HepG2 (cell line): ENCODE data around the gene COL8A2. TPM values are rescaled to one million over a fixed set of nuclear protein-coding genes. Genes with fewer than 3 reads are reported as not detected.
A peak's percentile ranks its signal among the peaks of the same experiment; 100 is the strongest.

Experiments used
- BCL6 ChIP-seq: IDR thresholded peaks from 2 replicates; pipeline ENCODE4 v1.6.1; 2016; ENCODE audit warnings: missing genetic modification reagents, missing compliant biosample characterization
- FLYWCH1 ChIP-seq: sonication (generic); formaldehyde crosslinking; IDR thresholded peaks from 2 replicates; pipeline ENCODE4 v1.8.1; 2023; ENCODE audit warnings: mild to moderate bottlenecking, missing genetic modification reagents
- IKZF1 ChIP-seq: fragments of 450-650 bp; IDR thresholded peaks from 2 replicates; pipeline ENCODE4 v1.7.1; 2016
- MXD4 ChIP-seq: IDR thresholded peaks from 2 replicates; pipeline ENCODE4 v1.6.1; 2016; ENCODE audit warnings: mild to moderate bottlenecking, missing biosample characterization, missing genetic modification reagents
- NFE2 ChIP-seq: sonication (generic); formaldehyde crosslinking; IDR thresholded peaks from 2 replicates; pipeline ENCODE4 v1.4.0; 2020; ENCODE audit warnings: missing genetic modification reagents
- NFIC ChIP-seq: IDR thresholded peaks from 2 replicates; pipeline ENCODE4 v1.6.1; 2012; ENCODE audit warnings: mild to moderate bottlenecking, low read length, inconsistent platforms
- SRSF1 ChIP-seq: fragments of 200-400 bp; formaldehyde crosslinking; optimal IDR thresholded peaks from 2 replicates; pipeline ENCODE3; 2017; ENCODE audit warnings: mild to moderate bottlenecking, low read depth, low read length, moderate library complexity
- TOE1 ChIP-seq: sonication (generic); formaldehyde crosslinking; IDR thresholded peaks from 2 replicates; pipeline ENCODE4 v1.4.0; 2020; ENCODE audit warnings: mild to moderate bottlenecking, missing genetic modification reagents
- ZBTB8A ChIP-seq: sonication (generic); formaldehyde crosslinking; IDR thresholded peaks from 2 replicates; pipeline ENCODE4 v1.4.0; 2020; ENCODE audit warnings: mild to moderate bottlenecking, low read depth, missing genetic modification reagents, borderline replicate concordance
- ZNF101 ChIP-seq: sonication (generic); formaldehyde crosslinking; IDR thresholded peaks from 2 replicates; pipeline ENCODE4 v1.4.0; 2020; ENCODE audit warnings: mild to moderate bottlenecking, low read depth, missing genetic modification reagents, borderline replicate concordance
- ZNF331 ChIP-seq: sonication (generic); formaldehyde crosslinking; IDR thresholded peaks from 2 replicates; pipeline ENCODE4 v1.4.0; 2020; ENCODE audit warnings: missing genetic modification reagents
- ZNF546 ChIP-seq: sonication (generic); formaldehyde crosslinking; conservative IDR thresholded peaks from 2 replicates; pipeline ENCODE4 v1.8.1; 2023; ENCODE audit warnings: mild to moderate bottlenecking, missing genetic modification reagents
- ZNF550 ChIP-seq: sonication (generic); formaldehyde crosslinking; IDR thresholded peaks from 2 replicates; pipeline ENCODE4 v1.4.0; 2020; ENCODE audit warnings: mild to moderate bottlenecking, missing genetic modification reagents, borderline replicate concordance
- ZNF782 ChIP-seq: sonication (generic); formaldehyde crosslinking; IDR thresholded peaks from 2 replicates; pipeline ENCODE4 v1.4.0; 2020; ENCODE audit warnings: missing genetic modification reagents, mild to moderate bottlenecking, borderline replicate concordance
- polyA plus RNA-seq, 8 experiments: library from polyadenylated mRNA; depleted of rRNA in 3 of 8; stranded (reverse) in 7 of 8; unstranded in 1 of 8; fragments of >200 nt; fragmentation: Illumina TruSeq in 4 of 8; extraction: Trizol in 4 of 8; gene quantifications; 2 replicates each; pipeline versions ENCODE4 v1.2.1 to v1.2.3, GENCODE V29; 2011 to 2016; ENCODE audit warnings: low read depth in 4 of 8, missing spikeins in 1 of 8, mixed read lengths in 1 of 8; ENCODE audit not compliant: insufficient read depth in 1 of 8
- total RNA-seq, 5 experiments: library from RNA; depleted of rRNA; stranded (reverse); fragments of >200 nt; fragmentation: Illumina TruSeq; extraction: Trizol; gene quantifications; 2 replicates each; pipeline ENCODE4 v1.2.3, GENCODE V29; 2016; ENCODE audit warnings: low read depth in 1 of 5
- TF ChIP-seq, protein P1 (sequence below): sonication (generic); formaldehyde crosslinking; IDR thresholded peaks from 2 replicates; pipeline ENCODE4 v1.4.0; 2020; ENCODE audit warnings: mild to moderate bottlenecking, missing genetic modification reagents
- TF ChIP-seq, protein P2 (sequence below): IDR thresholded peaks from 2 replicates; pipeline ENCODE4 v1.6.1; 2016; ENCODE audit warnings: missing genetic modification reagents, missing compliant biosample characterization
- TF ChIP-seq, protein P3 (sequence below): sonication (generic); formaldehyde crosslinking; IDR thresholded peaks from 2 replicates; pipeline ENCODE4 v1.5.0; 2020; ENCODE audit warnings: mild to moderate bottlenecking, missing genetic modification reagents, borderline replicate concordance

Gene COL8A2
- total and polyA plus RNA-seq, 2 of the 13 experiments (the other 11 are each of a cell fraction or from before 2014, with no cell fraction given), result 0.13 to 0.24 TPM

DNA sequence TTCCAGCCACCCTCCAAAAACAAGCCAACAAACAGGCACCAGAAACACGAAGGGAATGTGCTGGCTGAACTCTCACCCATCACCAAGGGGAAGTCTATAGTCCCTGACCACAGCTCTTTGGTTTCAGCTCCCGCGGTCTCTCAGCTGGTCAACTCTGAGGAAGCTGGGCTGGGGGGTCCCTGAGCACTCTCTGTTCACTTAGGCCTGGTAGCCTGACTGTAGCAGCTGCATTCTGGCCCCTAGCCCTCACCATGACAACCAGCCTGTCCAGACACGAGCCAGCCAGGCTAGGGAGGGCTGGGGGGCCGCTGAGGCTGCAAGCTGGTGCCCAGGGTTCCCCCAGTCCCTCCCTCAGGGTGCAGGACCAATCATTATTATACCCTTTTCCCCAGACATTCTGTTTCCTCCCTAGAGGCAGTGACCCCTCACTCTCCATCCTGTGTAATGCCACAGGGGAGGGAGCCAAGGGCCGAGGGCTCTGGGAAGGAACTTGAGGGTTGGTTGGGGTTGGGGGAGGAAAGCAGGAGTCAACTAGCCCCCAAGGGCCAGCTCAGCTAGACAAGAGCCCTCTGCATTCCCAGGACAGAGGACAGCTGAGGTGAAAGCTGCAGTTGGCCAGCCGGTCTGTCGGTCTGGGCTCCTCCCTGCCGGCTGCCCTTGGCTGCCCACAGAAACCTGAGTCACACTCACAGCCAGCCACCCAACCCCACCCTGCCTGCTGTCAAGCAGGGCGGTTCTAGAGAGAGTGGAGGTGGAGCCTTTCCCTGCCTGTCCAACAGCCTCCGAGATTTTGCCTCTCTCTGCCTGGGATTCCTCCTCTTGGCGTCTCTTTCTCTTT is 25.5 kb upstream of the COL8A2 start (continued):
- TF ChIP-seq ZNF550 (CRISPR knock-in tag), result no peak
- TF ChIP-seq MXD4 (CRISPR knock-in tag), result 0 out of 2 replicates have a peak, but pooled peaks have one; percentile 33
- TF ChIP-seq TOE1 (CRISPR knock-in tag), result no peak
- TF ChIP-seq, protein P1, sequence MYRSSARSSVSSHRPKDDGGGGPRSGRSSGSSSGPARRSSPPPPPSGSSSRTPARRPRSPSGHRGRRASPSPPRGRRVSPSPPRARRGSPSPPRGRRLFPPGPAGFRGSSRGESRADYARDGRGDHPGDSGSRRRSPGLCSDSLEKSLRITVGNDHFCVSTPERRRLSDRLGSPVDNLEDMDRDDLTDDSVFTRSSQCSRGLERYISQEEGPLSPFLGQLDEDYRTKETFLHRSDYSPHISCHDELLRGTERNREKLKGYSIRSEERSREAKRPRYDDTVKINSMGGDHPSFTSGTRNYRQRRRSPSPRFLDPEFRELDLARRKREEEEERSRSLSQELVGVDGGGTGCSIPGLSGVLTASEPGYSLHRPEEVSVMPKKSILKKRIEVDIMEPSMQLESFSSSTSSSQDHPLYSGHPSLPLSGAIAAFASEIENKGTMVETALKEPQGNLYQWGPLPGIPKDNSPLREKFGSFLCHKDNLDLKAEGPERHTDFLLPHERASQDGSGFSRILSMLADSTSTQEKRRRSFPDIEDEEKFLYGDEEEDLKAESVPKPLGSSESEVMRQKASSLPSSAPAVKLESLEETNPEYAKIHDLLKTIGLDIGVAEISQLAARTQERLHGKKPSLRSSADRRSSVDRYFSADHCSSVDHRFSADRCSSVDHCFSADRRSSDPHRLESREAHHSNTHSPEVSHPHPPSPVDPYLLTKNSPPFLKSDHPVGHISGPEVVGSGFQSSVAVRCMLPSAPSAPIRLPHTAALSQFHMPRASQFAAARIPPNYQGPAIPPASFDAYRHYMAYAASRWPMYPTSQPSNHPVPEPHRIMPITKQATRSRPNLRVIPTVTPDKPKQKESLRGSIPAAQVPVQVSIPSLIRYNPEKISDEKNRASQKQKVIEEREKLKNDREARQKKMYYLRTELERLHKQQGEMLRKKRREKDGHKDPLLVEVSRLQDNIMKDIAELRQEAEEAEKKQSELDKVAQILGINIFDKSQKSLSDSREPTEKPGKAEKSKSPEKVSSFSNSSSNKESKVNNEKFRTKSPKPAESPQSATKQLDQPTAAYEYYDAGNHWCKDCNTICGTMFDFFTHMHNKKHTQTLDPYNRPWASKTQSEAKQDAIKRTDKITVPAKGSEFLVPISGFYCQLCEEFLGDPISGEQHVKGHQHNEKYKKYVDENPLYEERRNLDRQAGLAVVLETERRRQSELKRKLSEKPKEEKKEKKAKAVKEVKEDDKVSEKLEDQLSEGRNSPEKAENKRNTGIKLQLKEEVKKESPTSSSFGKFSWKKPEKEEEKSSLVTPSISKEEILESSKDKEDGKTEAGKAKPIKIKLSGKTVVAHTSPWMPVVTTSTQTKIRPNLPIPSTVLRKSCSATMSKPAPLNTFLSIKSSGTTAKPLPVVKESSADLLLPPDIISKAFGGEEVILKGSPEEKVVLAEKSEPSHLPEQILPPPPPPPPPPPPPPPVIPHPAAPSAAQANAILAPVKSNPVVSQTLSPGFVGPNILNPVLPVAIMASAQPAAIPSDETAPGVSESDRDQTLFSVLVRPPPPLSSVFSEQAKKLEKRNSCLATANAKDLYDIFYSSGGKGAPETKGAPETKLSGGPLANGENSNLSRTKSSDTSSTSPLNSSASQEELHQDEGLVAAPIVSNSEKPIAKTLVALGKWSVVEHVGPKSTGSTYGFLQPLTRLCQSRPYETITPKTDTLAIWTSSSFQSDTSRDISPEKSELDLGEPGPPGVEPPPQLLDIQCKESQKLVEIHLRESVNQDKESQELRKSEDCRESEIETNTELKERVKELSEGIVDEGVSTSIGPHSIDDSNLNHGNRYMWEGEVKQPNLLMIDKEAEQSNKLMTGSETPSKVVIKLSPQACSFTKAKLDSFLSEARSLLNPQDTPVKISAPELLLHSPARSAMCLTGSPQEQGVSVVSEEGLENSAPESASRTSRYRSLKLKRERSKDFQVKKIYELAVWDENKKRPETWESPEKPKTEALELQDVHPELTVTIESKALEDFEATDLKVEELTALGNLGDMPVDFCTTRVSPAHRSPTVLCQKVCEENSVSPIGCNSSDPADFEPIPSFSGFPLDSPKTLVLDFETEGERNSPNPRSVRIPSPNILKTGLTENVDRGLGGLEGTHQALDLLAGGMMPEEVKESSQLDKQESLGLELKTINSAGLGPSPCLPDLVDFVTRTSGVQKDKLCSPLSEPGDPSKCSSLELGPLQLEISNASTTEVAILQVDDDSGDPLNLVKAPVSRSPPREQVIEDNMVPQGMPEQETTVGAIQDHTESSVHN (CRISPR knock-in tag), result no peak
- no peak for TF ChIP-seq NFIC
- no peak for TF ChIP-seq ZNF782 (CRISPR knock-in tag)
- no peak for TF ChIP-seq BCL6 (CRISPR knock-in tag)
- TF ChIP-seq ZBTB8A (CRISPR knock-in tag), result no peak
- TF ChIP-seq IKZF1, result no peak
- no peak for TF ChIP-seq ZNF101
- TF ChIP-seq, protein P2, sequence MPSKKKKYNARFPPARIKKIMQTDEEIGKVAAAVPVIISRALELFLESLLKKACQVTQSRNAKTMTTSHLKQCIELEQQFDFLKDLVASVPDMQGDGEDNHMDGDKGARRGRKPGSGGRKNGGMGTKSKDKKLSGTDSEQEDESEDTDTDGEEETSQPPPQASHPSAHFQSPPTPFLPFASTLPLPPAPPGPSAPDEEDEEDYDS (CRISPR knock-in tag), result no peak
- TF ChIP-seq FLYWCH1, result no peak
- TF ChIP-seq ZNF331 (CRISPR knock-in tag), result peak; percentile 58; the same call in 1 of the 2 replicates
- TF ChIP-seq SRSF1, result no peak
- no peak for TF ChIP-seq ZNF546
- TF ChIP-seq, protein P3, sequence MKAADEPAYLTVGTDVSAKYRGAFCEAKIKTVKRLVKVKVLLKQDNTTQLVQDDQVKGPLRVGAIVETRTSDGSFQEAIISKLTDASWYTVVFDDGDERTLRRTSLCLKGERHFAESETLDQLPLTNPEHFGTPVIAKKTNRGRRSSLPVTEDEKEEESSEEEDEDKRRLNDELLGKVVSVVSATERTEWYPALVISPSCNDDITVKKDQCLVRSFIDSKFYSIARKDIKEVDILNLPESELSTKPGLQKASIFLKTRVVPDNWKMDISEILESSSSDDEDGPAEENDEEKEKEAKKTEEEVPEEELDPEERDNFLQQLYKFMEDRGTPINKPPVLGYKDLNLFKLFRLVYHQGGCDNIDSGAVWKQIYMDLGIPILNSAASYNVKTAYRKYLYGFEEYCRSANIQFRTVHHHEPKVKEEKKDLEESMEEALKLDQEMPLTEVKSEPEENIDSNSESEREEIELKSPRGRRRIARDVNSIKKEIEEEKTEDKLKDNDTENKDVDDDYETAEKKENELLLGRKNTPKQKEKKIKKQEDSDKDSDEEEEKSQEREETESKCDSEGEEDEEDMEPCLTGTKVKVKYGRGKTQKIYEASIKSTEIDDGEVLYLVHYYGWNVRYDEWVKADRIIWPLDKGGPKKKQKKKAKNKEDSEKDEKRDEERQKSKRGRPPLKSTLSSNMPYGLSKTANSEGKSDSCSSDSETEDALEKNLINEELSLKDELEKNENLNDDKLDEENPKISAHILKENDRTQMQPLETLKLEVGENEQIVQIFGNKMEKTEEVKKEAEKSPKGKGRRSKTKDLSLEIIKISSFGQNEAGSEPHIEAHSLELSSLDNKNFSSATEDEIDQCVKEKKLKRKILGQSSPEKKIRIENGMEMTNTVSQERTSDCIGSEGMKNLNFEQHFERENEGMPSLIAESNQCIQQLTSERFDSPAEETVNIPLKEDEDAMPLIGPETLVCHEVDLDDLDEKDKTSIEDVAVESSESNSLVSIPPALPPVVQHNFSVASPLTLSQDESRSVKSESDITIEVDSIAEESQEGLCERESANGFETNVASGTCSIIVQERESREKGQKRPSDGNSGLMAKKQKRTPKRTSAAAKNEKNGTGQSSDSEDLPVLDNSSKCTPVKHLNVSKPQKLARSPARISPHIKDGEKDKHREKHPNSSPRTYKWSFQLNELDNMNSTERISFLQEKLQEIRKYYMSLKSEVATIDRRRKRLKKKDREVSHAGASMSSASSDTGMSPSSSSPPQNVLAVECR (CRISPR knock-in tag), result peak; percentile 36; the same call in 1 of the 2 replicates
- TF ChIP-seq NFE2 (CRISPR knock-in tag), result no peak
